22Rv1 (cell line): ENCODE measurements around the gene TREM2.

Source experiments
- CTCF ChIP-seq: fragments of 450-650 bp; IDR thresholded peaks from 2 replicates; pipeline ENCODE4 v1.5.1; 2017; ENCODE audit warnings: mild to moderate bottlenecking
- ZFX ChIP-seq: fragments of 450-650 bp; IDR thresholded peaks from 2 replicates; pipeline ENCODE4 v1.6.1; 2017; ENCODE audit warnings: antibody characterized with exemption, borderline replicate concordance

GRCh38 chr6:41199552-41200246 lies 36.8 kb upstream of the TREM2 start:
- TF ChIP-seq CTCF (no peak), ZFX (no peak)
